Superior temporal gyrus (tissue), 1 donor: ENCODE measurements around the gene TF.

Experiments used
- DNase-seq: peaks from one replicate; pipeline ENCODE4 v3.0.0-alpha.2; 2016; ENCODE audit errors: extremely low spot score

The TF gene

GRCh38 chr3:133747373-133747772 lies 1.2 kb downstream of the TF start:
- no peak for DNase-seq

GRCh38 chr3:133747907-133748639 lies 1.9 kb downstream of the TF start:
- DNase-seq, result peak; percentile 45

DNA sequence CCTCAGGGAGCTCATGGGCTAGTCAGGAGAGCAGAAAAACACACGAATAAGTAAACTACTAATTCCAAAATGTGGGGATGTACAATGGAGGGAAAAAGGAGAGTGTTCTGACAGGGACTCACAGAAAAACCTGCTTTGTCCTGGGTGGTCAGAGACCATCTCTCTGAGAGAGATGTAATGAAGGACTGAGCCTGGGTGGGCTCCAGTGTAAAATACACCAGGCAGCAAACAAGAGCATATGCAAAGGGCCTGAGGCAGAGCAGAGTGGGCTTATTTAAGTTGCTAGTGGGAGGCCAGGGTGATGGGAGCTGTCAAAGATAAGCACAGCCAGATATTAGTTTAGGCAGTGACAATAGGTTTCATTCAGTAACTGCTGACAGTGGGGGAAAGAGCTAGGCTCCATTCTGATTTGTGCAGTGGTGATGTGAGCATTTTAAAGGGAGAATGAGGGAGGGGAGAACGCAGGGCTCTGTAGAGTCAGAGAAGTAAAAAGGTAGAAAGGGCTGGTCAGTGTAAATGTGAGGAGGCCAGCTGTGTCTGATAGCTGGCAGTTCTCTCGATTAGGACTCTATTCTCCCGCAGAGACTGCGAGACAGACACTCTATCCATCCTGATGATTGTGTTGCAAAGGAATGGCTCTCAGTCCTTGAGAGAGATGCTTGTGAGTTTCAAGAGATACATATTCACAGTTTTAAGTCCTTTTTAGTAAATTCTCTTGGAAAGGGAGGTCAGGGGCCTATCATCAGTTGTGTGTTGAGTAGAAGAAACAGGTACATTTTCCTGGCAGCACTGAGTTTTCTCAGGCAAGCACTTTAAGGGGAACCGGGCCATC lies 3.5 kb downstream of the TF start:
- DNase-seq, result no peak

DNA sequence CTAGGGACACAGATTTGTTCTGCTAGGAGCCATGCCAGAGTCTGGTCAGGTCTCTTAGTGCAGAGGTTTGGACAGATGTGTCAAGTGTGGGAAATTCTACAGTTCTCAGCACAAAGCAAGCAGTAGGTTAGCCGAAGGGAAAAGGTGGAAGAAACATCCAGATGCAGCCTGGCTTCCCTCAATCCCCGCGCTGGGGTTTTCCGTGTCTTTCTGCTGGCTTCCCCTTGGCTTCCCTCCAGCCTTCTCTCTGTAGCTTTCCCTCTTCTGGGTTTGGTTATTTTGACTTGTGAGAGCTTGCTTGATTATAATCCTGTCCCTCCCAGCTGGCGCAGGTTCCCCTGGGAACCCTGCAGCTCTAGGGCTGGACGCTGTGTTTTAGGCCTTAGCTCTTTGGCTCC lies 4.1 kb downstream of the TF start:
- DNase-seq, result no peak

GRCh38 chr3:133753107-133753778 lies 7.0 kb downstream of the TF start:
- DNase-seq, result no peak

DNA sequence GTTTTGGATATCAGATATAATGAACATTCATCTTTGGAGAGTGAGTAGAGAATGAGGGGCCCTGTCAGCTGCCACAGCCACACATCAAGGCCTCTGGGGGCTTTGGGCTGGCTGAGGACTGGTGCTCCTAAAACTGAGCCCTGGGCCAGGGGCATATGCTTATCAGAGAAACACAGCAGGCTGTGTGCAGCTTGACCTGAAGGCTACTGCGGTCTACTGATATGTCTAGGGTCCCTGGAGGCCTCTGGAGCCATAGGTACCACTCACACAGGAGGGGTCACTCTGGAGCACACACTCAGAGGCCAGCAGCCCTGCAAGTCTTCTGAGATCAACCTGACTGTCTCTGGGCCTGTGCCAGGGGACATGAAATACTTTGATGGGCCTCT lies 7.6 kb downstream of the TF start:
- DNase-seq, result no peak

DNA sequence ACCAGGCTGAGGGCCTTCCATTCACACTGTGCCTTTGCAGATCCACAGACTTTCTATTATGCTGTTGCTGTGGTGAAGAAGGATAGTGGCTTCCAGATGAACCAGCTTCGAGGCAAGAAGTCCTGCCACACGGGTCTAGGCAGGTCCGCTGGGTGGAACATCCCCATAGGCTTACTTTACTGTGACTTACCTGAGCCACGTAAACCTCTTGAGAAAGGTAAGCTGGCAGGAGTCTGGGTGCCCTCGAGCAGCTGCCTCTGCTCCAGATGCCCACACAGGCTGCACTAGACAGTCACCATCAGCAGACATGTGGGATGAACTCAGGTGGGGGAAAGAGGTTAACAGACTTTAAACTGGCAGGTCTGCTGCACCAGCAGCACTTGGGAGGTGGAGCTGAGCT lies 8.3 kb downstream of the TF start:
- DNase-seq, result no peak

DNA sequence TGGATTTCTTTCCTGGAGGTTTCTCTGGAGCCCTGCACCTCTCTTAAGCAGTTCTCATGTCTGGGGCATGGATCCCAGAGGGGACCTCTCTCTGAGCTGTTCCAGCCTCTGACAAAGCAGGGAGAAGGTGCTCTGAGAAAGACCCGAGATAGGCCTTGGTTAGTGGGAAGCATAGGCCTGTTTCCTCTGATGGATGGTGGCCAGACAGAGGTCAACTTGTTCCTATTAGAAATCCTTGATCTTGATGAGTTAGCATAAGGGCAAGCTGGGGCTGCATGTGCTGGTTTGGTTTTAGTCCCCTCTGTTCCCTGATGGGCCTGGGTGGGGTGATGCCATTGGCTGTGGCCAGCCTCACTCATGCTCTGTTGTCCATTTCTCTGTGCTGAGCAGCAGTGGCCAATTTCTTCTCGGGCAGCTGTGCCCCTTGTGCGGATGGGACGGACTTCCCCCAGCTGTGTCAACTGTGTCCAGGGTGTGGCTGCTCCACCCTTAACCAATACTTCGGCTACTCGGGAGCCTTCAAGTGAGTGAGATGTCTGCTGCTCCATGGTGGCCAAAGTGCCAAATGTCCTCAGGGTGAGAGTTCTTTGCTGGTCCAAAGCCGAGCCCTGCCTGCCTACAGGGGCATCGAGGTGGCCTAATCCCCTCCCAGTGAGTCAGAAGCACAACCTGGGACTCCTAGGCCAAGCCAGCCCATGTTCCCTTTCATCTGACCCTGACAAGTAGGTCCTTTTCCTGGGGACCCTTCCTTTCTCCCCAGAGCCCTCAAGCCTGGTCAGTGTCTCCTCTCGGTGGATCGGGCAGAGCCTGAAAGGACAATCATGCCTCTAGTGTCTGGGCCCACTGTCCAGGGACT lies 9.0 kb downstream of the TF start:
- no peak for DNase-seq

DNA sequence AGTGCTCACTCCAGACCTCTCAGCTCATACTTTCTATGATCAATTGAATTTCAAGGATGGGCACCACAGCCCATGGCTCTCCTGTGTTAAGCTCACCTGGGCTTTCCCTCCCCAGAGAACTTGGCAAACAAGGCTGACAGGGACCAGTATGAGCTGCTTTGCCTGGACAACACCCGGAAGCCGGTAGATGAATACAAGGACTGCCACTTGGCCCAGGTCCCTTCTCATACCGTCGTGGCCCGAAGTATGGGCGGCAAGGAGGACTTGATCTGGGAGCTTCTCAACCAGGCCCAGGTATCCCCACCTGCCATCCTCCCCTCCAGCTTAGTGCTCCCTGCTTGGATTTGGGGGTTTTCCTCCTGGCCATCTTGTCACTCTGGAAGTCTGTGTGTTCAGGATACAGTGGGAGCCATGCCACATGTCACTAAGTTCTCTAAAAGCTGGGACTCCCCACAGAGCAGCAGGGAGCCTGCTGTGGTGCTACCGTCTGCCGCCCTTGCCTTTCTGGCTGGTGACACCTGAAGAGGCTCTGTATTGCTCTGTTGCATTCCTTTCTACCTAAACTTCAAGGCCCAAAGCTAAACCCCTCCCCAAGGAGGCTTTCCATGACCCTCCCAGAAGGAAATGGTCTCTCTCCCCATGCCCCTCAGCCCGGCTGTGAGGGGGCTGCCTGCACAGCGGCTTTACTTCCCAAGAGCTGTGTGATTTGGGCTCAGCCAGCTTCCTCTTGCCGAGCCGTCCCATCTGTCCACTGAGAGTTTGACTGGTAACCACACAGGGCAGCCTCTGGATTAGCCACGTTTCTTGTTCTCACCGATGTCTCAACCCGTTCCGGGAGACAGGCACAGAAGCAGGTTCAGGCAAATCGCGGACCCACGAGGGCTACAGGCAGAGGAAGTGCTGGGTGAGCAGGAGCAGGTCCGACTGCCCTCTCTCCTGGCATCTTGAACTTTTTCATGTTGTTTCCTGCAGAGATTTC lies 10.8 kb downstream of the TF start:
- no peak for DNase-seq

DNA sequence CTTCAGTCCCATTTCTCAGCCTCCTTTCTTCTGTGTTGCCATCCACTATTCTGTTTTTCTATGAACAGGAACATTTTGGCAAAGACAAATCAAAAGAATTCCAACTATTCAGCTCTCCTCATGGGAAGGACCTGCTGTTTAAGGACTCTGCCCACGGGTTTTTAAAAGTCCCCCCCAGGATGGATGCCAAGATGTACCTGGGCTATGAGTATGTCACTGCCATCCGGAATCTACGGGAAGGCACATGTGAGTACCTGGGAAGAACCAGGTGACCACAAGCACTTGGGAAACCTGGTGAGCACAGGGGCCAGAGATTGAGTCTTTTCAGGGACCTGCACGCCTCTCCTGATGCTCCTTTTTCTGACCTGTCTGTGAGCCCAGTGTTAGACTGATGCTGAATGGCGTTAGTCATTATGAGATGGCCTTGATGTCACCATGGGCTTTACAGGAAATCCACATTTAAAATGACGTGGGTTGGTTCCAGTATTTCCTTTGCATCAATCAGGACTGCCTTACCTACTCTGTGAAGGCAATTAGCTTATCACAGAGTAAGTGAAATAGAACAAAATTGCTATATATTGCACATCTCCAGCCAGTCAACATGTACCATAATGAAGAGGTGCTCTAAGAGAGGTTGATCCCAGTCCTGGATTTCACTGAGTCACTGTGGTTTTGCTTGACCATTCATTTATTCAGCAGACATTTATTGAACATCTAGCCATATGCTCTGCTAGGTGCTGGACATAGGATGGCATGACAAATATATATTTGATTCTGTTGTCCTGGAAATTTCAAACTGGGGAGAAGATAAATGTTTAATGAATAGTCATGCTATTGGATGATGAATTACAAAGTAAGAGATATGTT lies 11.7 kb downstream of the TF start:
- no peak for DNase-seq

- DNase-seq, result no peak
These were observed 12.4 kb downstream of the TF start for GRCh38 chr3:133758568-133758928.

- DNase-seq, result no peak
These were observed 13.0 kb downstream of the TF start for GRCh38 chr3:133758964-133759739.

DNA sequence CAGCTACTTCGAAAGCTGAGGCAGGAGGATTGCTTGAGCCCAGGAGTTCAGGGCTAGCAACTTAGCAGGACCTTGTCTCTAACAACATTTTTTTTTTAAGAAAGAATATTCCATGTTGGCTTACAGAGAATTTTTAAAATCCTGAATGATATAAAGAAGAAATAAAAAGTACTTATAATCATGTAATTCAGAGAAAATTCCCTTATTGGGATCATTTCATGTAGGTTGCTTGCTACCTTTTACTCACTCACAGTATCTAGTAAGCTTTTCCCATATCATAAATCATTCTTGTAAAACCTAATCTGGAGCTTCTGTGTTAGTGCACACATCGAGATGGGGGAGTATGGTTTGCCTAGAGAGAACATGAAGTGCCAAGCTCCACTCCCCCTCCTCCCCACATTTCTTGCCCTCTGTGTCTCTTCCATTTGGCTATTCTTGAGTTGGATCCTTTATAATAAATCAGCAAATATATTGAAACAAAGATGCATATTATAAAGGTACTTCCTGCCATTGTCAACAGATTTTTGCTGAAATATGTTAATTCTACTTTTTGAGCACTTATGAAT lies 13.6 kb downstream of the TF start:
- DNase-seq, result no peak

DNA sequence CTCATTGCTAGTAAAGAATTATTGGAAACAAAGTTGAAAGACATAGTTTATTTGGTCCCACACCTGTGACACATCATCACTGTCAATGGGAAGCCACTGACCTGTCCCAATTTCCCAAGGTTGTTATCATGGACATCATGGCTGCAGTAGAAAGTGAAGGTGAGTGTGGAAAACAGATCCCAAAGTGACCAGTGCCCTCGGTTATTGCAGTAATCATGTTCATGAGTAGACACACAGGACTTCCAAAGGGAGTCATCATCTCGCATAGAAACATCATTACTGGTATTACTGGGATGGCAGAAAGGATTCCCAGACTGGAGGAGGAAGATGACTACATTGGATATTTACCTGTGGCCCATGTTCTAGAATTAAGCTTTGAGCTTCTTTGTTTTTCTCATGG lies 14.7 kb downstream of the TF start:
- DNase-seq, result no peak

DNA sequence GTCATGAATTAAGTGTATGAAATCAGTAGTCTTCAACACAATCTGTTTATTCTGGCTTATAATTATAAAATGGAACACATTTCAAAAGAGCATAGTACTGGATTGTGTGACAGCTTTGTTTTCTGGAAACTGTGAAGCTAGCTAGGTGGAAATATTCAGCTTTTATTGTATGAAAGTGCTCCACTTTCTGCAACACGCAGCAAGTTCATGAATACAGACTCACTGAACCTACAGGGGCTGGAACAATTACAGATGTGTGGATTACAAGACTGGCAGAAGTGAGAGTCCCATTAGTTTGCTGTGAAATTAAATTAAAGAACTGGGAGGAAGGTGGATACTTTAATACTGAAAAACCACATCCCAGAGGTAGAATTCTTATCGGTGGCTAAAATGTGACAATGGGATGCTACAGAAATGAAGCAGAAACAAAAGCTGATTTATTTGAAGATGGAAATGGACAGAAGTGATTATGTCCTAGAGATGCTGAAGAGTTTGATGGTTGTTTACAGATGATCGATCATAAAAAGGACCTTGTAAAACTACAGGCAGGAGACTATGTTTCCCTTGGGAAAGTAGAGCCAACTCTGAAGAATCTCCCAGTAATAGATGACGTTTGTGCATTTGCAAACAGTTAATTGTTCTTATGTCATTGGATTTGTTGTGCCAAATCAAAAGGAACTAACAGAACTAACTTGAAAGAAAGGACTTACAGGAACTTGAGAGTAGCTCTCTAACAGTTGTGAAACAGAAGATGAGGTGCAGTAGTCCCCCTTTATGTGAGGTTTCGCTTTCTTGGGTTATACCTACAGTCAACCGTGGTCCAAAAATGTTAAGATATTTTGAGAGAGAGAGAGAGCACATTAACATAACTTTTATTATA lies 15.7 kb downstream of the TF start:
- DNase-seq, result no peak

GRCh38 chr3:133762539-133762938 lies 16.3 kb downstream of the TF start:
- DNase-seq, result no peak
